GM12872 (cell line): Measurements from ENCODE around the gene PTPRG.

Source experiments
- CTCF ChIP-seq: IDR thresholded peaks from 3 replicates; pipeline ENCODE4 v1.5.1; 2011; ENCODE audit warnings: low read depth, mild to moderate bottlenecking, low read length, moderate library complexity; ENCODE audit not compliant: insufficient read depth

PTPRG gene

DNA sequence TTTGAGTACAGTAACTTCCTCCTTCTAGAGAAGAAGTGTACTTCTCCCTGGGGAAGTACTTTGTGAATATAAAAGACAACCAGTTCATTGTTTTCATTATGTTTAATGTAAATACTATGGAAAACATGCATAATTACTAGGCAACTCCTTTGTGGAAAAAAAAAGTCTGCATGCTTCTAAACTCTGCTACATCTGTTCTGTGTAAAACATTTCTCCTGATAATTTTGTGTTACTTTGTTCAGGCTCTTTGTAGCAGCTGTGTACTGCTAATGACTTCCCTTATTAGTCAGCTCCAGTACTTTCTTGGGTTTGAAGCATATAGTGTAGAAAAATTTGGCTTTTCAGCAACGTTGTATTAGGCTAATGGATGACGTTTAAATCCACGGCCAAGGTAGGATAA is 700.4 kb downstream of the PTPRG start:
- TF ChIP-seq CTCF = no peak

DNA sequence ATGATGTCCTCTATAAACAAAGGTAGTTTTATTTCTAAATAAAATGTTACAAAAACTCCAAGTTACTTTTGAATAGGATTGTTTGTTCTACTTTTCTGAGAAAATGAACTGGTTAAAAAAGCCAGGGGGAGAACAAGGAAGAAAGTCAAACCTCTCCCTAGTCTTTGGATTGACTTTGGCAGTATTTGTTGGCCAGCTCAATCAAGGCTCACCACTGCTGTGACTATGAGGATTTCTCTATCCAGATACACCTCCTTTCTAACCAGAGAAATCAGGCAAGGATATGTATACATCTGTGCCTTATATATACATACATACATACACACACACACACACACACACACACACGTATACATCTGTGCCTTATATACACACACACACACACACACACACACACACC is 704.2 kb downstream of the PTPRG start:
- no peak for TF ChIP-seq CTCF

GRCh38 chr3:62266668-62267283 is 705.4 kb downstream of the PTPRG start:
- TF ChIP-seq CTCF = no peak

DNA sequence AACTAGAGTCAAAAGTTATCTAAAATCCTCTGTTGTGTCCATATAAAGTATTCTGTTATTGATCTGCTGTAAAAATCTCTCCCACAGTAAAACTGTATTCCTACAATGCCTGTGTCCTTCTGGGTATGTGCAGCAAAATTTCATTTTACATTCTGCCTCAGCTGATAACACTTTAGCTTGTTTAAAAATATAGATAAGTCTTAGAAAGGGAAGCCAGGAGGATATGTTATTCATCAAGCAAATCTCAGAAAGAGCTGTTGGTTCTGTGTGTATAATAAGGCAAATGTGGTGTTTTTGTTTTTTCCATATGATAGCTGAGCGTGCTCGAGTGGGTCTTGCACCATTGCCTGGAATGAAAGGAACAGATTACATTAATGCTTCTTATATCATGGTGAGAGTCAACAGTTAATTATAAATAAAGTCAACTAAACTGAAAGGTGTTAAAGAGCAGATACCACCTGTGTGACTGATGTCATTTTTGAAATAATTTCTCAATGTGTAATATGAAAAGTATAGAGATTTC is 715.3 kb downstream of the PTPRG start:
- no peak for TF ChIP-seq CTCF

DNA sequence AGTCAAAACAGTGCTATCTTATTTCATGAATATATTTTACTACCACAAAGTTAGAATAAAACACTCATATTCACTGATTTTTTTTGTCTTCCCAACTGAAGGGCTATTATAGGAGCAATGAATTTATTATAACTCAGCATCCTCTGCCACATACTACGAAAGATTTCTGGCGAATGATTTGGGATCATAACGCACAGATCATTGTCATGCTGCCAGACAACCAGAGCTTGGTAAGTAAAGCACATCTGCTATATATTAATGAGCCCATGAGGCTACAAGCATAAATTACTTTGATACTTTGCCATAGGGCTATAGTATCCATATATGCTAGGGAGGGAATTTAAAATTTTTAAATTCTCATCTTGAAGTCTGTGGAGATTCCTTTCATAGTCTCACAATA is 716.1 kb downstream of the PTPRG start:
- no peak for TF ChIP-seq CTCF

GRCh38 chr3:62277986-62278385 is 716.6 kb downstream of the PTPRG start:
- TF ChIP-seq CTCF = no peak

- no peak for TF ChIP-seq CTCF
Measured at GRCh38 chr3:62281726-62282125, 720.4 kb downstream of the PTPRG start.
